ENCODE measurements around the gene SPATA7. TPM values are rescaled to one million over a fixed set of nuclear protein-coding genes. Genes with fewer than 3 reads are reported as not detected.
"Not testable (repeated sequence)": the region's sequence is repeated elsewhere in the genome, so short reads cannot be mapped to it uniquely, and the experiment has no call there.

SPATA7 gene
- total RNA-seq, 1 donor from 2014 or later: 18.9 TPM

DNA sequence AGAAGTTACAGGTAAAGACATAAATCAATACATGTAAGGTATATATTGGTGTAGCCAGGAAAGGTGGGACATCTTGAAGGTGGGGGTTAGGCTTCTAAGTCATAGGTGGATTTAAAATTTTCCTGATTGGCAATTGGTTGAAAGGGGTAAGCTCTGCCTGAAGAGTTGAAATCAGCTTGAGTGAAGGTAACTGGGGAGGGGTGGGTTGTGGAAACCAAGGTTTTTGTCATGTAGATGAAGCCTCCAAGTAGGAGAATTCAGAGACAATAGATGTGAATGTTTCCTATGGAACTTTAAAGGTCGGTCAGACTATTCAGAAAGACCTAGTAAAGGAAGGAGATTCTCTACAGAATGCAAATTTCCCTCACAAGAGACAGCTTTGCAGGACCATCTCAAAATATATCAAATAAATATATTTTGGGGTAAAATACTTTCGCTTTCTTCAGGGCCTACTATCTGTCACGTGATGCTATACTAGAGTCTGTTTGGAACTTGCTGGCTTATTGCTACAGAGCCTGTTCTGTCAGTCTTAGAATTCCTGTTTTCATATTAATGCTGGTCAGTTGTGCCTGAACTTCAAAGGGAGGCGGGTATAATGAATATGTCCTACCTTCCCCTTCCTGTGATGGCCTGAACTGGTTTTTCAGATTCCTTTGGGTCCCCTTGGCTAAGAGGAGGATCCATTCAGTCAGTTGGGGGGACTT is 20.6 kb upstream of the SPATA7 start:
- no peak overlapping the region for H3K27ac Mint-ChIP-seq (ENCODE audit: unreplicated experiment)

DNA sequence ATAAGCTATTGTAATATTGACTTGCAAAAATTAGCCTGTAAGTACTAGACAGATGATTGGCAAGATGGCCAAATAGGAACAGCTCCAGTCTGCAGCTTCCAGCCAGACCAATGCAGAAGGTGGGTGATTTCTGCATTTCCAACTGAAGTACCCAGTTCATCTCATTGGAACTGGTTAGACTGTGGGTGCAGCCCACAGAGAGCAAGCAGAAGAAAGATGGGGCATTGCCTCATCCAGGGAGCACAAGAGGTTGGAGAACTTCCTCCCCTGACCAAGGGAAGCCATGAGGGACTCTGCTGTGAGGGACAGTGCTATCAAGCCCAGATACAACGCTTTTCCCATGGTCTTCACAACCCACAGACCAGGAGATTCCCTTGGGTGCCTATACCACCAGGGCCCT is 16.0 kb upstream of the SPATA7 start:
- Mint-ChIP-seq H3K4me3 (no peak overlapping the region), H3K27me3 (ENCODE audit: low read depth) (peaks cover 2% of the 10 kb centered on the region), H3K36me3 (ENCODE audit: low read depth) (peaks cover 10% of the 10 kb centered on the region), H3K27ac (ENCODE audit: unreplicated experiment) (no peak overlapping the region), H3K4me1 (peaks cover 21% of the 10 kb centered on the region), H3K9me3 (peaks cover 5% of the 10 kb centered on the region)
- TF ChIP-seq, protein P1, sequence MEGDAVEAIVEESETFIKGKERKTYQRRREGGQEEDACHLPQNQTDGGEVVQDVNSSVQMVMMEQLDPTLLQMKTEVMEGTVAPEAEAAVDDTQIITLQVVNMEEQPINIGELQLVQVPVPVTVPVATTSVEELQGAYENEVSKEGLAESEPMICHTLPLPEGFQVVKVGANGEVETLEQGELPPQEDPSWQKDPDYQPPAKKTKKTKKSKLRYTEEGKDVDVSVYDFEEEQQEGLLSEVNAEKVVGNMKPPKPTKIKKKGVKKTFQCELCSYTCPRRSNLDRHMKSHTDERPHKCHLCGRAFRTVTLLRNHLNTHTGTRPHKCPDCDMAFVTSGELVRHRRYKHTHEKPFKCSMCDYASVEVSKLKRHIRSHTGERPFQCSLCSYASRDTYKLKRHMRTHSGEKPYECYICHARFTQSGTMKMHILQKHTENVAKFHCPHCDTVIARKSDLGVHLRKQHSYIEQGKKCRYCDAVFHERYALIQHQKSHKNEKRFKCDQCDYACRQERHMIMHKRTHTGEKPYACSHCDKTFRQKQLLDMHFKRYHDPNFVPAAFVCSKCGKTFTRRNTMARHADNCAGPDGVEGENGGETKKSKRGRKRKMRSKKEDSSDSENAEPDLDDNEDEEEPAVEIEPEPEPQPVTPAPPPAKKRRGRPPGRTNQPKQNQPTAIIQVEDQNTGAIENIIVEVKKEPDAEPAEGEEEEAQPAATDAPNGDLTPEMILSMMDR (conservative IDR thresholded peaks at IDR 0.05): no peak
- DNase-seq (ENCODE audit: low read depth, low spot score): no peak

More for the DNA sequence above, 20.6 kb upstream of the SPATA7 start:
- Mint-ChIP-seq H3K36me3 (ENCODE audit: low read depth) (no peaks in the 10 kb centered on the region), H3K4me3 (peak overlapping the region; percentile 60), H3K9me3 (peaks cover 3% of the 10 kb centered on the region), H3K27me3 (ENCODE audit: low read depth) (no peaks in the 10 kb centered on the region), H3K4me1 (peaks cover 44% of the 10 kb centered on the region)
- DNase-seq (ENCODE audit: low read depth, low spot score): no peak
- TF ChIP-seq, protein P1 (conservative IDR thresholded peaks at IDR 0.05): no peak

DNA sequence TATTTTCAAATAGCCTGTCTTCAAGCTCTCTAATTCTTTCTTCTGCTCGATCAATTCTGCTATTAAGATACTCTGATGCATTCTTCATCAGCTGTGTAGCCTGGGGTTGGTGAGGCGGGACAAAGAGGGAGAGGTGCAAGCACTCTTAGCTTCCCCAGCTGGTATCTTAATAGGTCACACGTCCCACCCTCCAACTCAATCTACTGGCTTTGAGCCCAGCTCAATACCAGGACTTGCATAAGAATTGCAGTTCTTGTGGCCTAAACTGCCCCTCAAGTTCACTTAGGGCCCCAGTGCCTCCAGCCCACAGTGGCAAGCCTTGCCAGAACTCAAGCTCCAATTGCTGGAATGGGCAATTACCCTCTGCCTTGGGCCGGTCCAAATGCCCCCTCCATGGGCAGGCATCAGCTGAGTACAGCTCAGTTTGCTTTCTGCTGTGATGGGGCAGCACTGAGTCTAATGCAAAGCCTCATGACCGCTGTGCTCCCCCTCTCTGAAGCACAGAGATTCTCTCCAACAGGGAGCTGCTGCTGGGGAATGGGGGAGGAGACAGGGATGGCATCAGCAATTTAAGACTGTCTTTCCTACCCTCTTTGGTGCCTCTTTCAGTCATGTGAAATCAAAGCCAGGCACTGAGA is 5.6 kb upstream of the SPATA7 start:
- Mint-ChIP-seq H3K4me3 (no peak overlapping the region), H3K4me1 (peaks cover 20% of the 10 kb centered on the region), H3K27ac (ENCODE audit: unreplicated experiment) (no peak overlapping the region), H3K36me3 (ENCODE audit: low read depth) (peaks cover 5% of the 10 kb centered on the region), H3K27me3 (ENCODE audit: low read depth) (peaks cover 16% of the 10 kb centered on the region), H3K9me3 (peaks cover 7% of the 10 kb centered on the region)
- TF ChIP-seq, protein P1 (conservative IDR thresholded peaks at IDR 0.05): no peak
- no peak for DNase-seq (ENCODE audit: low read depth, low spot score)

DNA sequence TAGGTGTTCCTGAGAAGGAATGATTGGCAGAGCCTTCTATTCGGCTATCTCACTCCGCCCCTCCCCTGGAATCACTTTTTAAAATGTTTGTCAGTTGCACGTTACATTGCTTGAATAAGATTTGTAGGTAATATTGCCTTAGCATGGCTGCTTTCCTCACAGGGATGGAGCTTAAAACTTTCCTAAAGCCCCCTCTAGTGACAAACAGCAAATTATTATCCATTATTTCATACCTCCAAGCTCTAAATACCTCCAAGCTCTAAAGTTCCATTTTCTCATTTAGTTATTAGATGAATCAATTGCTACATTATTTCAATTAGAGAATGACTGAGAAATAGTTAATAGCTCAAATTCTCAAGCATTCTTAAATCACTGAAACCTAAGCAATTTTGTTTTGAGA is 5.1 kb upstream of the SPATA7 start:
- Mint-ChIP-seq H3K9me3 (peaks cover 7% of the 10 kb centered on the region), H3K36me3 (ENCODE audit: low read depth) (peaks cover 5% of the 10 kb centered on the region), H3K27me3 (ENCODE audit: low read depth) (peaks cover 19% of the 10 kb centered on the region), H3K4me3 (peak overlapping the region; percentile 17), H3K4me1 (peaks cover 25% of the 10 kb centered on the region), H3K27ac (ENCODE audit: unreplicated experiment) (no peak overlapping the region)
- TF ChIP-seq, protein P1 (conservative IDR thresholded peaks at IDR 0.05): peak; percentile 43
- DNase-seq (ENCODE audit: low read depth, low spot score): no peak

DNA sequence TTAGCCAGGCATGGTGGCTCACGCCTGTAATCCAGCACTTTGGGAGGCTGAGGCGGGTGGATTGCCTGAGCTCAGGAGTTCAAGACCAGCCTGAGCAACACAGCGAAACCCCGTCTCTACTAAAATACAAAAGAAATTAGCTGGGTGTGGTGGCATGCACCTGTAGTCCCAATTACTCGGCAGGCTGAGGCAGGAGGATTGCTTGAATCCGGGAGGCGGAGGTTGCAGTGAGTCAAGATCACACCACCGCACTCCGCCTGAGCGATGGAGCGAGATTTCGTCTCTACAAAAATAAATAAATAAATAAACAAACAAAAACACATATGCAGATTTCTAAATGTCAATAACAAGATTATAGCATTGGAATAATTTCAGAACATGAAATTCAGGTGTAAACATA is 3.8 kb upstream of the SPATA7 start:
- DNase-seq (ENCODE audit: low read depth, low spot score); H3K27ac Mint-ChIP-seq (ENCODE audit: unreplicated experiment); H3K36me3 Mint-ChIP-seq (ENCODE audit: low read depth); H3K9me3 Mint-ChIP-seq; H3K4me3 Mint-ChIP-seq: not testable (repeated sequence)
- Mint-ChIP-seq H3K27me3 (ENCODE audit: low read depth) (peaks cover 20% of the 10 kb centered on the region), H3K4me1 (peaks cover 33% of the 10 kb centered on the region)

DNA sequence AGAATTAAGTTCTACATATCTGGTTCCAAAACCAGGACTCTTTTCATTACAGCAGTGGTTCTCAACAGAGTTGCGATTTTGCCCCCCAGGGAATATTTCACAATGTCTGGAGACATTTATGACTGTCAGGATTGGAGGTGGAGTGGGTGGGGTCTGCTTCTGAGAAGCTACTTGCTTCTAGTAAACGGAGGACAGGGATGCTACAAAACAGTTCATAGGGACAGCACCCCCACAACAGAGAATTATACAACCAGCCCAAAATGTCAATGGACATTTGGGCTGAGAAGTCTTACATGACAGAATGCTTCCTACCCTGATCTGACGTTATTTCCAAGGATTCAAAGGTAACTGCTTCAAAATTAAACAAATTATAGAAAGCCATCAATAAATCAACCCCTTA is 739 bp upstream of the SPATA7 start:
- no peaks in the 10 kb centered on the region for H3K9me3 Mint-ChIP-seq
- TF ChIP-seq, protein P1 (conservative IDR thresholded peaks at IDR 0.05): no peak
- peak overlapping the region; percentile 96 for H3K4me3 Mint-ChIP-seq
- H3K27me3 Mint-ChIP-seq (ENCODE audit: low read depth): peaks cover 20% of the 10 kb centered on the region
- peaks cover 29% of the 10 kb centered on the region for H3K4me1 Mint-ChIP-seq
- no peaks in the 10 kb centered on the region for H3K36me3 Mint-ChIP-seq (ENCODE audit: low read depth)
- H3K27ac Mint-ChIP-seq (ENCODE audit: unreplicated experiment): no peak overlapping the region
- DNase-seq (ENCODE audit: low read depth, low spot score): no peak

Data from neural crest cell (in vitro differentiated cells).